ENCODE data around the gene GOLGA1.

GOLGA1 gene

DNA sequence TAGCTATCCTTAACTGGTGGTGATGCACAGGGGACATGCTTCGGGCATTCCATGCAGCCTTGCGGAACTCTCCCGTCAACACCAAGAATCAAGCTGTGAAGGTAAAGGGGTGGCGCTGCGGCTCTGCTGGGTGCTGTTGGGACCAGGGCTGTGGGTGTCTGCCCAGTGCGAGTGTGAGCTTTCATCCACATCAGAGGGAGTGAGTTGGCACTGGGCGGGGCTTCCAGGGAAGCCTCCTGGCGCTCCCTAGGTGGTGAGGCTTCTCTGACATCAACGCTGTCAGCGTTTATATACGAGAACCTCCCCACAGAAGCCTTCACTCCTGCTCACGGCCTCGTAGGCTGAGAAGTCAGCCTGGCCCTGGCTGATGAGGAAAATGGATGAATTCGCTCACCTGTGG lies 67.2 kb downstream of the GOLGA1 start:
- TF ChIP-seq, protein P1, sequence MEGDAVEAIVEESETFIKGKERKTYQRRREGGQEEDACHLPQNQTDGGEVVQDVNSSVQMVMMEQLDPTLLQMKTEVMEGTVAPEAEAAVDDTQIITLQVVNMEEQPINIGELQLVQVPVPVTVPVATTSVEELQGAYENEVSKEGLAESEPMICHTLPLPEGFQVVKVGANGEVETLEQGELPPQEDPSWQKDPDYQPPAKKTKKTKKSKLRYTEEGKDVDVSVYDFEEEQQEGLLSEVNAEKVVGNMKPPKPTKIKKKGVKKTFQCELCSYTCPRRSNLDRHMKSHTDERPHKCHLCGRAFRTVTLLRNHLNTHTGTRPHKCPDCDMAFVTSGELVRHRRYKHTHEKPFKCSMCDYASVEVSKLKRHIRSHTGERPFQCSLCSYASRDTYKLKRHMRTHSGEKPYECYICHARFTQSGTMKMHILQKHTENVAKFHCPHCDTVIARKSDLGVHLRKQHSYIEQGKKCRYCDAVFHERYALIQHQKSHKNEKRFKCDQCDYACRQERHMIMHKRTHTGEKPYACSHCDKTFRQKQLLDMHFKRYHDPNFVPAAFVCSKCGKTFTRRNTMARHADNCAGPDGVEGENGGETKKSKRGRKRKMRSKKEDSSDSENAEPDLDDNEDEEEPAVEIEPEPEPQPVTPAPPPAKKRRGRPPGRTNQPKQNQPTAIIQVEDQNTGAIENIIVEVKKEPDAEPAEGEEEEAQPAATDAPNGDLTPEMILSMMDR (IDR thresholded peaks at IDR 0.05; ENCODE audit: low read depth, low read length) = no peak
- DNase-seq (ENCODE audit: extremely low read depth, low read depth) = no peak

DNA sequence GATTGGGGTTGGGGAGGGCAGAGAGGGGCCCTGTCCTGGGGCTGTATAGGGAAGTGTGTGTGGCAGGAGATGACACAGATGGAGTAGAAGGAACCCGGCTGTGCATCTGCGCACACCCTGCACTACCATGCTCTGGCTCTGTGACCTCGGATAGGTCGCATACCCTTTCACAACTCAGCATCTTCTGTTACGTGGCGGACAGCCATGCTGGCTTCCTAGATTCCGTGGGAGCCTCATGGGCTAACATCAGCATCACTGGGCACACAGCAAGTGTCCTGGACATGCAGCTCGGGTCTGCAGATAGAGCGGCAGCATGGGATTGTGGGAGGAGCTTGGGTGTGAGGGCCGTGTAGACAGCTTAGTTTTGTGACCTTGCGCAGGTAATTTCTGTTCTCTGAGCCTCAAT lies 69.7 kb downstream of the GOLGA1 start:
- DNase-seq (ENCODE audit: extremely low read depth, low read depth) = no peak
- TF ChIP-seq, protein P1 (IDR thresholded peaks at IDR 0.05; ENCODE audit: low read depth, low read length) = no peak

DNA sequence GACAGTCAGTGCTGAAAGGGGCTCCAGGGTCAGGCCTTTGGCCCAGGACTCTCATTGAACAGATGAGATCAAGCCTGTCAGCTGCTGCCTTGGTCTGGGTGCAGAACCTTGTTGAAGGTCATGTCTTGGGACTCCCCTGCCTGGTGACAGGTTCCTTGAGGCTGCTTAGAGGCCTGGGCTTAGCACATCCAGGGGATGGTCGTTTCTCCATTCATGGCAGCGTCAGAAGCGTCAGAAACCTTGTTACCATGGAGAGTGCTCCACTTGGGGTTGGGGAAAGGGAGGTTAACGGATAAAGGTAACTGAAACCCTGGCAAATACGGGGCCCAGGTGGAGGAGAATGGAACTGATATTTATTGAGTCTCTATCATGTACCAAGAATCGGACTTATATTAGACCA lies 70.2 kb downstream of the GOLGA1 start:
- no peak for DNase-seq (ENCODE audit: extremely low read depth, low read depth)
- TF ChIP-seq, protein P1 (IDR thresholded peaks at IDR 0.05; ENCODE audit: low read depth, low read length) = no peak

DNA sequence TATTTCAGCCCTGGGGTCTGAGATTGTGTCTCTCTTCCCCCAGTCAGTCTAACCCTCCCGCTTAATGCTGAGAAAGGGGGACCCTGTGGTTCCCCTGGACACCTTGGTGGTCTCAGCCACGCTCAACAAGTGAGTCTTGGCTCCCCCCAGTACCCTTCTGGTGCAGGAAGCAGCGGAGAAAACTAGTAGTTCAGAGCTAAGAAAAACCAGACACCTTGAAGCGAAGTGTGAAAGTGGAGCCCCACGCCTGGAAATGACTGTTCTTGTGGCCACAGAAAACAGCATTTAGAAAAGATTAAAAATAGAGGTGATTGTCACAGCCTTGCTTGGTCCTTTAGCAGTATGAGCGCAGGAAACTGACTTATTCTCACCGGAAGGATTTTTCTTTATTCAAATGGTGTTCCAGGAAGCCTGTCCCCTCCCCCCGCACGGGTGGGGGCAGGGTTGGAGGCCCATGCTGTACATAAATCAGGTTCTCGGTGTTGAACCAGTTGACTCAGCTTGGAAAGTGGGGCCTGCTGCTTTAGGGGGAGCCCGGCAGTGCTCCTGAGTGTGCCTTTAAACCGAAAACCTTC lies 70.8 kb downstream of the GOLGA1 start:
- TF ChIP-seq, protein P1 (IDR thresholded peaks at IDR 0.05; ENCODE audit: low read depth, low read length) = no peak
- no peak for DNase-seq (ENCODE audit: extremely low read depth, low read depth)

DNA sequence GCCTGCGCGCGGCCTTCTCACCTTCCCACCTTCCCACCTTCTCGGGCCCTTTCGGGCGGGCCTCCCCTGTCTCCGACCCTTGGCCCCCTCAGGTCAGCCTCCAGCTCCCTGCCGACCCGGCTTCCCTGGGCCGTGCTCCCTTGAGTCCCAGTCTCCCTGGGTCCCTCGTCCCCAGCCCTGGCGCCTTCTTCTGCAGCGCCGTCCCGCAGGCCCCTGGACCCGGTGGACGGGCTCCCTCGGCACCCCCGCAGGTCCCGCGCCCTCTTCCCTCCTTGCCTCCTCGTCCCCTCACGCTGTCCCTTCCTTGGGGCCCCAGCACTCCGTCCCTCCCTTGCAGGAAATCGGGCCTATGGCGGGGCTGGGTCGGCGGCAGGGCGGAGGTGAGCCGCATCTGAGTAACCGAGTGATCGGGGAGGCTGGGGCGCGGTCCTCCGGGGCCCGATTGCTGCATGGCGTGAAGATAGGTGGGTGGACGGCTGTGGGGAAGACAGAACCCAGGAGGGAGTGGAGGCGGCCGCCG lies 71.4 kb downstream of the GOLGA1 start:
- no peak for DNase-seq (ENCODE audit: extremely low read depth, low read depth)
- TF ChIP-seq, protein P1 (IDR thresholded peaks at IDR 0.05; ENCODE audit: low read depth, low read length) = no peak

DNA sequence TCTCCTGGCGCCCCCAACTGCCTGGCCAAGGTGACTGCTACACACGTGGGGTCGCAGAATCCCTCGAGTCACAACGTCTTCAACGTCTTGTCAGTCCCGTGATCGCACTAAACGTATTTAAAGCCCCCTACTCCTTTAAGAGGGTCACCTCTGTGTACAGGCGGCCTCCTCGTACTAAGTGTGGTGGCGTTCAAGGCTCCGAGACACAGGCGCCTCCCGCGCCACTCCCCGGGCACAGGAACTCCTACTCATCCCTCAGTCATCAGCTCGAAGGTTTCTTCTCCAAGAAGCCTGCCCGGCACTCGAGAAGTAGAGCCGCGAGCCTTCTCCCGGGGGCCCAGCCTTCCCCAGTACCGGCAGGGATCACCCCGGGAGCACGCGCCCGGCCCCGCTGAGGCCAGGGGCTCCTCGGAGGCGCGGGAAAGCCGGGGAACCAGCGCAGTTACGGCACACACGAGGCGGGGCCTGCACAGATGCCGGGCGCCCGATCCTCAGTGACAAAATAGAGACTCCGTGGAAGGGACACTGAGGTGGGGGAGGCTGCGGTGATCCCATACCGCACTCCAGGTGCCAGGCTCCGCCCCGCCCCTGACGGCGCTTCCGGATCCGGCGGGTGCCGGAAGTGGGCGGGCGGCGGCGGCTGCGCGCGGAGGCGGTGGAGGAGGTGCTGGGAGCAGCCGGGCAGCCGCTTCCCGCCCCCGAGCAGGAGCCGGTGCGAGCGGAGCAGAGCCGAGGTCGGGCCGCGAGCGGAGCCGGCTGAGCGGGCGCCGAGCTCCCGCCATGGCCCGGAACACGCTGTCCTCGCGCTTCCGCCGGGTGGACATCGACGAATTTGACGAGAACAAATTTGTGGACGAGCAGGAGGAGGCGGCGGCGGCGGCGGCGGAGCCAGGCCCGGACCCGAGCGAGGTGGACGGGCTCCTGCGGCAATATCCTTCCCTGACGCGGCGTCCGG lies 72.1 kb downstream of the GOLGA1 start:
- peak; percentile 44 for DNase-seq (ENCODE audit: extremely low read depth, low read depth)
- TF ChIP-seq, protein P1 (IDR thresholded peaks at IDR 0.05; ENCODE audit: low read depth, low read length) = peak; percentile 30

DNA sequence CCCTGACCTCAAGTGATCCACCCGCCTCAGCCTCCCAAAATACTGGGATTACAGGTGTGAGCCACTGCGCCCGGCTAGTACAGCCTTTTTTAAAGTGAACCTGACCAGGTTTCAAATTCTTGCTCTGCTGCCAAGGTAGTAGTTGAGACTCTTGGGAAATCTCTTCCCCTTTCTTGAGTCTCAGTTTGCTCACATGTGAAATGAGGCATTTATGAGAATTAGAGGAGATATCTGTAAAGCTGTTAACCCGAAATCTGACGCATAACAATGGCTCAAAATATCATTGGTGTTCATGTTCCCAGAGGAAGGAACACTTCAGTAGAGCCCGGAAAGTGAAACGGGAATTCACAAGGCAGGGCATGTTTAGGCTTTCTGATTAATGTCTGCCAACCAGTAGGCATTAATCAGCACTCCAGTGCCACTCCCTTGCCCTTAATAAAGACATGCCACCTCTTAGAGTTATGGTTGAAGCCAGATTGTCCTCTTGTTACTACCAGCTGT lies 77.5 kb downstream of the GOLGA1 start:
- DNase-seq (ENCODE audit: extremely low read depth, low read depth) = no peak
- TF ChIP-seq, protein P1 (IDR thresholded peaks at IDR 0.05; ENCODE audit: low read depth, low read length) = no peak

All from AG09319 (cell line).